PC-9 (cell line): ENCODE results near the gene PEPD. TPM values are rescaled to one million over a fixed set of nuclear protein-coding genes. Genes with fewer than 3 reads are reported as not detected.
A peak's percentile ranks its signal among the peaks of the same experiment; 100 is the strongest.

Experiments
- BruUV-seq: library from RNA; stranded (reverse); fragments of 400-500 nt; replicated peaks from 2 replicates; lab custom pipeline; 2021; lab: Mats Ljungman, UMichigan
- CTCF ChIA-PET: fragments of 300-600 bp; sonication (Branson Sonifier 250); formaldehyde crosslinking; loops from one replicate; lab custom pipeline; 2022; ENCODE audit warnings: antibody characterized with exemption; lab: Charles Lee
- POLR2A ChIA-PET: fragments of 300-600 bp; sonication (Branson Sonifier 250); formaldehyde crosslinking; loops from one replicate; lab custom pipeline; 2022; ENCODE audit warnings: antibody characterized with exemption; ENCODE audit not compliant: unreplicated experiment; lab: Charles Lee
- DNase-seq, 2 experiments: peaks; one replicate each; pipeline versions ENCODE4 v3.0.0 to v3.0.0-alpha.2; 2015 to 2022; ENCODE audit warnings: mixed read lengths in 1 of 2
- H2AFZ ChIP-seq: fragments of 200-600 bp; sonication (generic); 2 replicates; pipeline ENCODE4 v1.8.1; 2017; ENCODE audit warnings: antibody characterized with exemption
- H3F3A ChIP-seq: fragments of 200-600 bp; sonication (generic); 2 replicates; pipeline ENCODE4 v1.8.1; 2017; ENCODE audit warnings: antibody characterized with exemption, mild to moderate bottlenecking, low read depth; ENCODE audit not compliant: insufficient read depth
- H3K27ac ChIP-seq: fragments of 200-600 bp; sonication (generic); 2 replicates; pipeline ENCODE4 v1.6.1; 2016; ENCODE audit warnings: mixed run types
- H3K27me3 ChIP-seq: fragments of 200-600 bp; sonication (generic); 2 replicates; pipeline ENCODE4 v1.6.1; 2016; ENCODE audit warnings: low read depth, mixed run types; ENCODE audit not compliant: insufficient read depth
- H3K36me3 ChIP-seq: fragments of 200-600 bp; sonication (generic); 2 replicates; pipeline ENCODE4 v1.6.1; 2016; ENCODE audit warnings: low read depth, mixed run types
- H3K4me1 ChIP-seq: fragments of 200-600 bp; sonication (generic); replicated peaks from 2 replicates; pipeline ENCODE4 v1.6.1; 2016; ENCODE audit warnings: mixed run types; ENCODE audit not compliant: insufficient read depth
- H3K4me2 ChIP-seq: fragments of 200-600 bp; sonication (generic); 2 replicates; pipeline ENCODE4 v1.6.1; 2017; ENCODE audit warnings: mixed run types
- H3K4me3 ChIP-seq: fragments of 200-600 bp; sonication (generic); 2 replicates; pipeline ENCODE4 v1.6.1; 2016; ENCODE audit warnings: mixed run types
- H3K79me2 ChIP-seq: fragments of 200-600 bp; sonication (generic); 2 replicates; pipeline ENCODE4 v1.6.1; 2017; ENCODE audit warnings: low read depth, mixed run types
- H3K9me2 ChIP-seq: fragments of 200-600 bp; sonication (generic); 2 replicates; pipeline ENCODE4 v1.8.1; 2017; ENCODE audit warnings: mild to moderate bottlenecking; ENCODE audit not compliant: insufficient read depth
- H3K9me3 ChIP-seq: fragments of 200-600 bp; sonication (generic); 2 replicates; pipeline ENCODE4 v1.8.1; 2016; ENCODE audit warnings: low read depth; ENCODE audit not compliant: insufficient read depth
- H4K20me1 ChIP-seq: fragments of 200-600 bp; sonication (generic); 2 replicates; pipeline ENCODE4 v1.8.1; 2017; ENCODE audit not compliant: insufficient read depth
- CTCF ChIP-seq: fragments of 200-600 bp; sonication (generic); conservative IDR thresholded peaks from 2 replicates; pipeline ENCODE4 v1.6.1; 2017; ENCODE audit warnings: mixed run types, antibody characterized with exemption, mild to moderate bottlenecking, moderate library complexity
- EZH2 ChIP-seq: fragments of 200-600 bp; sonication (generic); IDR thresholded peaks from 2 replicates; pipeline ENCODE4 v1.8.0; 2017; ENCODE audit warnings: antibody characterized with exemption, low read depth
- intact Hi-C: fragments of 100-400 bp; cut with micrococcal nuclease; formaldehyde crosslinking; loops from one replicate; pipeline ENCODE4 v1.10.0; 2022; ENCODE audit not compliant: unreplicated experiment
- total RNA-seq: library from RNA; stranded (reverse); gene quantifications from 2 replicates; pipeline ENCODE4 v1.2.3, GENCODE V29; 2021

Gene PEPD
- total RNA-seq, 1 experiment from 2014 or later, result 71.0 TPM

GRCh38 chr19:33432446-33433170 lies 89.0 kb downstream of the PEPD start:
- POLR2A ChIA-PET, result no interaction called here
- intact Hi-C loops, result loop anchor here (5.0 to 10.0 kb wide), 2 partner anchors 92 to 715 kb away; partner anchors contain the start of gene PEPD
- H3K4me2 ChIP-seq, result no peak overlapping the region
- no peaks in the 10 kb centered on the region for H3K4me1 ChIP-seq
- H3K36me3 ChIP-seq, result no peaks in the 10 kb centered on the region
- no peaks in the 10 kb centered on the region for H3K9me3 ChIP-seq
- no peaks in the 10 kb centered on the region for H3K9me2 ChIP-seq
- H3F3A ChIP-seq, result no peaks in the 10 kb centered on the region
- H4K20me1 ChIP-seq, result no peaks in the 10 kb centered on the region; the same call in 1 of the 2 replicates
- H3K4me3 ChIP-seq, result no peak overlapping the region
- no peak for TF ChIP-seq EZH2
- TF ChIP-seq CTCF, result no peak
- no peaks in the 10 kb centered on the region for H3K79me2 ChIP-seq
- no peak for DNase-seq
- H3K27ac ChIP-seq, result no peak overlapping the region
- H3K27me3 ChIP-seq, result no peaks in the 10 kb centered on the region
- CTCF ChIA-PET, result interaction anchor here (0.6 to 0.7 kb wide), 5 partner anchors 113 to 673 kb away, joined by 3 to 12 read pairs (median 5); no protein-coding TSS in a partner anchor
- no TSS peak for BruUV-seq
- H2AFZ ChIP-seq, result no peak overlapping the region

GRCh38 chr19:33432015-33432414 lies 89.6 kb downstream of the PEPD start:
- Histone ChIP-seq H3F3A (no peaks in the 10 kb centered on the region), H3K9me3 (no peaks in the 10 kb centered on the region), H4K20me1 (no peaks in the 10 kb centered on the region; the same call in 1 of the 2 replicates), H3K36me3 (no peaks in the 10 kb centered on the region), H3K4me2 (no peak overlapping the region), H3K4me3 (no peak overlapping the region), H3K27ac (no peak overlapping the region), H3K79me2 (no peaks in the 10 kb centered on the region), H3K9me2 (no peaks in the 10 kb centered on the region), H2AFZ (no peak overlapping the region), H3K4me1 (no peaks in the 10 kb centered on the region), H3K27me3 (no peaks in the 10 kb centered on the region)
- intact Hi-C loops, result loop anchor here (5.0 to 10.0 kb wide), 2 partner anchors 93 to 715 kb away; partner anchors contain the start of gene PEPD
- TF ChIP-seq EZH2 (no peak), CTCF (no peak)
- ChIA-PET CTCF (interaction anchor here (0.6 to 0.7 kb wide), 5 partner anchors 113 to 673 kb away, joined by 3 to 12 read pairs (median 5); no protein-coding TSS in a partner anchor), POLR2A (no interaction called here)
- BruUV-seq, result no TSS peak
- DNase-seq, result no peak

- H3F3A ChIP-seq, result no peaks in the 10 kb centered on the region
- no peaks in the 10 kb centered on the region; the same call in 1 of the 2 replicates for H4K20me1 ChIP-seq
- peak; percentile 90 for TF ChIP-seq CTCF
- TF ChIP-seq EZH2, result no peak
- ChIA-PET POLR2A (no interaction called here), CTCF (interaction anchor here (0.6 to 1.2 kb wide), 9 partner anchors 15 to 365 kb away, joined by 3 to 8 read pairs (median 4); no protein-coding TSS in a partner anchor)
- no peaks in the 10 kb centered on the region for H3K9me2 ChIP-seq
- BruUV-seq, result no TSS peak
- no peaks in the 10 kb centered on the region for H3K79me2 ChIP-seq
- H3K27ac ChIP-seq, result no peak overlapping the region
- H3K4me2 ChIP-seq, result no peak overlapping the region
- no peak overlapping the region for H2AFZ ChIP-seq
- no peaks in the 10 kb centered on the region for H3K4me1 ChIP-seq
- H3K9me3 ChIP-seq, result no peaks in the 10 kb centered on the region
- DNase-seq, result peak; percentile 63 to 65
- no peaks in the 10 kb centered on the region for H3K27me3 ChIP-seq
- intact Hi-C loops, result loop anchor here (1.0 to 10.0 kb wide), 3 partner anchors 94 to 717 kb away; partner anchors contain the start of gene PEPD
- H3K36me3 ChIP-seq, result no peaks in the 10 kb centered on the region
- no peak overlapping the region for H3K4me3 ChIP-seq
These were observed 90.8 kb downstream of the PEPD start for GRCh38 chr19:33430674-33431277.
